GM23248 (cell line): ENCODE data around the gene PTTG1.

ENCODE experiments used
- EZH2 ChIP-seq: fragments of 200-600 bp; sonication (generic); IDR thresholded peaks from 2 replicates; pipeline ENCODE4 v1.6.1; 2018; ENCODE audit warnings: antibody characterized with exemption, mild to moderate bottlenecking; ENCODE audit not compliant: insufficient read depth, poor library complexity, severe bottlenecking
- EZH2phosphoT487 ChIP-seq: fragments of 200-600 bp; sonication (generic); IDR thresholded peaks from 2 replicates; pipeline ENCODE4 v1.6.1; 2018; ENCODE audit warnings: antibody characterized with exemption, moderate library complexity, mild to moderate bottlenecking, low read depth; ENCODE audit not compliant: insufficient read depth

GRCh38 chr5:160452795-160453194 is 31.1 kb downstream of the PTTG1 start:
- TF ChIP-seq EZH2 (no peak), EZH2phosphoT487 (no peak)
